ENCODE measurements around the gene LMX1B.
A peak's percentile ranks its signal among the peaks of the same experiment; 100 is the strongest.

LMX1B gene

DNA sequence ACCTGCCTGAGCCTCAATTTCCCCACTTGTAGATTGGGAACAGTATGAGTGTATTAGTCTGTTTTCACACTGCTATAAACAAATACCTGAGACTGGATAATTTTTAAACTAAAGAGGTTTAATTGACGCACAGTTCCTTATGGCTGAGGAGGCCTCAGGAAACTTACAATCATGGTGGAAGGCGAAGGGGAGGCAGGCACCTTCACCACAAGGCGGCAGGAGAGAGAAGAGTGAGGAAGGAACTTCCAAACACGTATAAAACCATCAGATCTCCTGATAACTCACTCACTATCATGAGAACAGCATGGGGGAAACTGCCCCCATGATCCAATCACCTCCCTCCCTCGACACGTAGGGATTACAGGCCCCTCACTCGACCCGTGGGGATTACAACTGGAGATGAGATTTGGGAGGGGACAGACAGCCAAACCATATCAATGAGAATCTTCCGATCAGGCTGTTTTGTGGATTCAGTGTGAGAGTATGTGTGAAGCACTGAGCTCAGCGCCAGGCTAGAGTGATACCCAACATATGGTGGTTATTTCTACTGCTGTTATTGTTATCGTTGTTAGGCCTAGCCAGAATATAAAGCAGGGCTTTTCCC lies 14.6 kb upstream of the LMX1B start:
- no peak for DNase-seq (ENCODE audit: low read depth)
- no peak overlapping the region for H3K4me3 ChIP-seq (ENCODE audit: low read depth, low read length)

GRCh38 chr9:126604059-126605055 lies 9.4 kb upstream of the LMX1B start:
- no peak for DNase-seq (ENCODE audit: low read depth)
- H3K4me3 ChIP-seq (ENCODE audit: low read depth, low read length): no peak overlapping the region

- H3K4me3 ChIP-seq (ENCODE audit: low read depth, low read length): no peak overlapping the region
- DNase-seq (ENCODE audit: low read depth): no peak
Observed at GRCh38 chr9:126605792-126606482, 7.8 kb upstream of the LMX1B start.

- H3K4me3 ChIP-seq (ENCODE audit: low read depth, low read length): no peak overlapping the region
- DNase-seq (ENCODE audit: low read depth): no peak
Observed at GRCh38 chr9:126606483-126606870, 7.3 kb upstream of the LMX1B start.

- H3K4me3 ChIP-seq (ENCODE audit: low read depth, low read length): no peak overlapping the region
- DNase-seq (ENCODE audit: low read depth): no peak
Observed at GRCh38 chr9:126607086-126607485, 6.6 kb upstream of the LMX1B start.

DNA sequence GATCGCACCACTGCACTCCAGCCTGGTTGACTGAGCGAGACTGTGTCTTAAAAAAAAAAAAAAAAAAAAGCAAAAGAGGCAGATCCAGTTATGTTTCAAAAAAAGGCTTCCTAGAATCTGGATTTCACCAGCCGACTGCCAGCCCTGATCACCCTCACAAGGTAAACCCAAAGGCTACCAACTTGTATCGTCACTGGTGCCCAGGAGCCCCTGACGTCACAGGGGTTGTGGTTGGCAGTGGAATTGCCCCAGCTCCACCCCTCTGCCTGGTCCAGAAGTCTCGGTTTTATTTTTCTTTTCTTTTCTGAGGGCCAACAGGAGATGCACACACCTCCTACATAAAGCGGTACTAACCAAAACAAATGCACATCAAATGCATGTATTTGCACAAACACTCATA lies 6.0 kb upstream of the LMX1B start:
- DNase-seq (ENCODE audit: low read depth): no peak
- no peak overlapping the region for H3K4me3 ChIP-seq (ENCODE audit: low read depth, low read length)

DNA sequence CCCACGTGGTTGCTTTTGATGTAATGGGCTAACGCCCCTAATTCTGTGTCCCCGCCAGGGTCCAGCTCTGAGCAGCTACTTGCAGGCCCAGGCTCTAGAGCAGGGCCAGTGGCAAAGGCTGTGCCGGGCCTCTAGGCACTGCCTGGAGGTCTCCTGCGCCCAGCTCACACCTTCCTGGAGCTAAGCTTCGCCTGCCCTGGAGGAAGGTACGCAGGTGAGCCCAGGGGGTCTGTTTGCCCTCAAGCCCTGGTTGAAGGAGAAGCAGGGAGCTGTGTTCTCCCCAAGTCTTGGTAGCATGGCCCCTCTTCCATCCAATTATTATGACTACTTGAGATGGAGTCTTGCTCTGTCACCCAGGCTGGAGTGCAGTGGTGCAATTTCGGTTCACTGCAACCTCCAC lies 5.2 kb upstream of the LMX1B start:
- no peak for DNase-seq (ENCODE audit: low read depth)
- H3K4me3 ChIP-seq (ENCODE audit: low read depth, low read length): no peak overlapping the region

DNA sequence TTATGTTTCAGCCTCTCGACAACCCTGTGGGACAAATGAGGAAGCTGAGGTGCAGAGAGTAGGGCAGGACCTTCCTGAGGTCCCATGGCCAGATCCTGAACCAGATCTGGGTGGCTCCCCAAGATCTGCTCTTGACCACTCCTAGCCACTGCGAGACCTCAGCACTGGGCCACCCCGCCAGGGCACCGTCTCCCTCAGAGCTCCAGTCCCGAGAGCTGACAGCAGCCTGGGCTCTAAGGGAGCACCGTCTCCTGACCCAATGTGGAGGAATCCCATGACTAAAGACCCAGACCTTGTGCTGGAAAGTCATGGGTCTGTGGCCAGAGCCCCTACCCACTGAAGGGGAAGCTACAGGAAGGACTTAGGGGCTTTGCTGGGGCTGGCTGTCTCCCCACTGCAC lies 4.5 kb upstream of the LMX1B start:
- no peak for DNase-seq (ENCODE audit: low read depth)
- no peak overlapping the region for H3K4me3 ChIP-seq (ENCODE audit: low read depth, low read length)

- no peak overlapping the region for H3K4me3 ChIP-seq (ENCODE audit: low read depth, low read length)
- DNase-seq (ENCODE audit: low read depth): no peak
Observed at GRCh38 chr9:126609711-126610388, 3.9 kb upstream of the LMX1B start.

DNA sequence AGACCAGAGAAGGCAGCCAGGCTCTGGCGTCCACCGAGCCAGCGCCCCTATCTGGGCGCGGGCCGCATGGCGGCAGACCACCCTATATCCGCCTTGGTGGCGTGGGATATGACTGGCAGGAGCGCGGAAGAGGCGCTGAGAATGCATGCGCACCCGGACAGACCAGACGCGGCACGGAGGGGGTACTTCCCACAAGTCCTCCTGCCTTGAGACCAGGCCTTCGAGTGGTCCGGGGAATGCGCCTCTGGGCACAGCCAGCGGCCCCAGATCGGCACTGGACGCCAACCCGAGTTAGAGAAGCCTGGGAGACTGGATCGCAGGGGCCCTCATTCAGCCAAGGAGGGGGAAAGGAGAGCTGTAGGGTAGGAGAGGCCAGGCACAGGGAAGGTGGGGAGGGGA lies 2.5 kb upstream of the LMX1B start:
- DNase-seq (ENCODE audit: low read depth): no peak
- no peak overlapping the region for H3K4me3 ChIP-seq (ENCODE audit: low read depth, low read length)

GRCh38 chr9:126611592-126612325 lies 2.0 kb upstream of the LMX1B start:
- no peak overlapping the region for H3K4me3 ChIP-seq (ENCODE audit: low read depth, low read length)
- DNase-seq (ENCODE audit: low read depth): peak; percentile 6

- H3K4me3 ChIP-seq (ENCODE audit: low read depth, low read length): no peak overlapping the region
- DNase-seq (ENCODE audit: low read depth): no peak
Observed at GRCh38 chr9:126612326-126612812, 1.4 kb upstream of the LMX1B start.

DNA sequence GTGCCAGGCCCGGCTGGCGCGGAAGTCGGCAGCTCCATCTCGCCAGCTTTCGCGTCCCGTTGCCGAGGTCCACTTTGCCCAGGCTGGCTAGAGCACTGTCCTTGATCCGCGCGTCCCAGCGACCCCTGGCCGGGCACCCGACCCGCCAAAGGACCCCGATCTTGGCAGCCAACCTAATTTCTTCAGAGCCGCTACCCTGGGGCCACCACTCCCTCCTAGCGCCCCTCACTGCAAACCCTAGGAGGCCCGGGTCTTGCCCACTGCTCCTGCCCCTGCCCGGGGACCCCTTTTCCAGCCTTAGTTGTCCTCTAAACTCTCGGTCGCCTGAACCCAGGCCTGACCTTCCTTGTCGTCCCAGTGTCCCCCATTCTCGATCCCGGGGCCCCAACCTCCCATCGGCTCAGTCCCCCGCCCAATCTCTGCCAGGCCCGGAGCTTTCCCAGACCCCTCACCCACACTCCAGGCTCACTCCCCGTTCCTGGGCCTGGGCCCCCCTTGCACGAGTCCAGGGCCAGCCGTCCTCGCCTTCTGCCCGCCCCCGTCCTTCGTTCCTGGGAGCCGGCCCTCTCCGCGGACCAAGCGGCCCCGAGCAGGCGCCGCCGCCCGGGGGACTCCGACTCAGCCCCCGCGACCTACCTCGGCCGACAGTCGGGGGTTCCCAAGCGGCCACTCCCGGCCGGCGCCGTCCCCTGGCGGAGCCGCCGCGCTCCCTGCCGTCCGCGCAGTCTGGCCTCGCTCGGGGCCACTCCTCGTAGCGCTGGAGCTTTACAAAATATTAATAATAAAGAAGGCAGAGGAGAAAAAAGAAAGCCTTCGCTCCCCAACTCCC lies 701 bp upstream of the LMX1B start:
- DNase-seq (ENCODE audit: low read depth): no peak
- H3K4me3 ChIP-seq (ENCODE audit: low read depth, low read length): no peak overlapping the region

DNA sequence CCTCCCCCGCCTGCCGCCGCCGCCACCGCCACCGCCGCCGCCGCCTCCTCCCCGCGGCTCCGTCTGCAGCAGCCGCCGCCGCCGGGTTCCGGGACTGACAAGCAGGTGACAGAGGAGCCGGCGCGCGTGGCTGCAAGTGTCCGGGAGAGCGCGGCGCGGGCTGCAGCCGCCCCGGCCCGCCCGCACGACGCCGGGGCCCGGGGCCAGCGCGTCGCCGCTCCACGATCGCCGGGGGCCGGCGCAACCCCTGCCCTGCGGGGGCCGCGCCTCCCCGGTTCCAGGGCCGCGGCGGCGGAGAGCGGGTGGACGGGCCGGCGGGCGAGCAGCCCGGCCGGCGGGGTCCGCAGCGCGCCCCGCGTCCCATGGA lies 343 bp downstream of the LMX1B start:
- no peak for DNase-seq (ENCODE audit: low read depth)
- H3K4me3 ChIP-seq (ENCODE audit: low read depth, low read length): no peak overlapping the region

DNA sequence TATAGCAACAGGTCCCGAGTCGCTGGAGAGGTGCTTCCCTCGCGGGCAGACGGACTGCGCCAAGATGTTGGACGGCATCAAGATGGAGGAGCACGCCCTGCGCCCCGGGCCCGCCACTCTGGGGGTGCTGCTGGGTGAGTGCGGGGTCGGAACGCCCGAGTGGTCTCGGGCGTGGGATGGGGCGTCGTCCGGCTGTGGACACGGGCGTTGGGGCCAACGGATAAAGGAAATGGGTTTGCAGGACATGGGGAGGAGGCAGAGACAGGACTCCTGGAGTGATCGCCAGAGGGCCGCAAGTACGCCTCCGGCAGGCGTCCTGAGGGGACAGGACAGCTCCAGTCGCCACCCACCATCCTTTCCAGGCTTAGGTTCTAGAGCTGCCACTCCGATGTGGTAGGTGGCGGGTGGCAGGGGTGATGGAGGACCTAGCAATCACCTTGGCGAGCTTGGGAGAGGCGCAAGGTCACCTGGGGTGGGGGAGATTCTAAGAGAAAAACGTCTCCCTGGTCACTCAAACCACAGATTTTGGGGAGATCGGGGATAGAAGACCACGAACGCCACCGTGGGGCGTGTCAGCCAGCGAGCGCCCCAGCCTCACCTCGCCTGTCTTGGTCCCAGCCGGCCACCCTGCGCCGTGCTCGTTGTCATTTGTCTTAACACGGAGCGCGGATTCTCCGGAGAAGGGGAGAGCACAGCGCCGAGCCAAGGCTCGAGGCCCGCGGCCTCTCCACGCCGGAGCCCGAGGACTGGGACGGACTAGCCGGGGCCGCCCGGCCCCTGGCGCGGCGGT lies 922 bp downstream of the LMX1B start:
- no peak overlapping the region for H3K4me3 ChIP-seq (ENCODE audit: low read depth, low read length)
- no peak for DNase-seq (ENCODE audit: low read depth)

GRCh38 chr9:126615245-126615790 lies 1.6 kb downstream of the LMX1B start:
- no peak for DNase-seq (ENCODE audit: low read depth)
- no peak overlapping the region for H3K4me3 ChIP-seq (ENCODE audit: low read depth, low read length)

DNA sequence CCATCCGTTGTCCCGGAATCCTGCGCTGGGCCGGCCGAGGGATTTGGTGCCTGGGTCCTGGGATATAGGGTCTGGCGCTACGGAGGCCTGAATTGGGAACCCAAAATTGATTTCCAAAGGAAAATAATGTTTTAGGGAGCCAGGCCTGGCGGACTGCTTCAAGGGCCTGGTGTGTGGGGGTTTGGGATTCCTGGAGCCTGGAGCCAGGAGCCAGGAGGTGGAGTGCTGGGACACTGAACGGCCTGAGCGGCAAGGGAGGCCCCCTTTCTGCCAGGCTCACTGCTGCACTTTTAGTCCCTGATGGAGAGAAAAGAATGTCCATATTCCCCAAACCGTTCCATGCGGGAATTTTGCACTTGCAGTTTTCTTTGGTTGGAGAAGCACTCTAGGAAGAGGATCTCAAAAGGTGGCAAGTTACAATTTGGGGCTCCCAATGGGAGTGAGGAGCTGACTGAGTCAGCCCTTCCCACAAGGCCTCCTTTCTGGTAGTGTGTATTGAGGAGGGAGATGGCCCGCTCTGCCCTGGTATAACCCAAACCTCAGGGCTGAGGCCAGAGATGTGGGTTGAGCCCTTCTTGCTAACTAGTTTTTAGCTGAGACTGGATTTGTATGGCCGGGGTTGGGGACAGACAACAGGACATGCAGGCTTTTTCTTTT lies 2.2 kb downstream of the LMX1B start:
- DNase-seq (ENCODE audit: low read depth): no peak
- H3K4me3 ChIP-seq (ENCODE audit: low read depth, low read length): no peak overlapping the region
